Sciatic nerve (tissue), 2 donors: ENCODE data around the gene PIK3AP1. TPM values are rescaled to one million over a fixed set of nuclear protein-coding genes. Genes with fewer than 3 reads are reported as not detected.
A peak's percentile ranks its signal among the peaks of the same experiment; 100 is the strongest.
"Not testable (repeated sequence)": the region's sequence is repeated elsewhere in the genome, so short reads cannot be mapped to it uniquely, and the experiment has no call there.

ENCODE experiments used
- ATAC-seq: fragments of 200-7000 bp; cut with Tn5 transposase; one replicate; pipeline ENCODE4 v1.9.1; 2020; ENCODE audit warnings: mild to moderate bottlenecking, moderate library complexity
- DNase-seq: peaks from one replicate; pipeline ENCODE4 v3.0.0-alpha.2; 2020; ENCODE audit warnings: low spot score
- intact Hi-C: fragments of 100-400 bp; cut with DNase I; formaldehyde crosslinking; loops from one replicate; pipeline ENCODE4 v1.14.2; 2022
- total RNA-seq: library from RNA; stranded (reverse); fragmentation: NEBNext Ultra II Directional; extraction: Animal tissue kit (Norgen Biotek cat#: 25700); gene quantifications from one replicate; pipeline ENCODE4 v1.2.1, GENCODE V29; 2021
- donor health status: DM: no; HTN: no; CAD: no.
- donor health status: DM: no; HTN: no; CAD: no.

The PIK3AP1 gene, protein sequence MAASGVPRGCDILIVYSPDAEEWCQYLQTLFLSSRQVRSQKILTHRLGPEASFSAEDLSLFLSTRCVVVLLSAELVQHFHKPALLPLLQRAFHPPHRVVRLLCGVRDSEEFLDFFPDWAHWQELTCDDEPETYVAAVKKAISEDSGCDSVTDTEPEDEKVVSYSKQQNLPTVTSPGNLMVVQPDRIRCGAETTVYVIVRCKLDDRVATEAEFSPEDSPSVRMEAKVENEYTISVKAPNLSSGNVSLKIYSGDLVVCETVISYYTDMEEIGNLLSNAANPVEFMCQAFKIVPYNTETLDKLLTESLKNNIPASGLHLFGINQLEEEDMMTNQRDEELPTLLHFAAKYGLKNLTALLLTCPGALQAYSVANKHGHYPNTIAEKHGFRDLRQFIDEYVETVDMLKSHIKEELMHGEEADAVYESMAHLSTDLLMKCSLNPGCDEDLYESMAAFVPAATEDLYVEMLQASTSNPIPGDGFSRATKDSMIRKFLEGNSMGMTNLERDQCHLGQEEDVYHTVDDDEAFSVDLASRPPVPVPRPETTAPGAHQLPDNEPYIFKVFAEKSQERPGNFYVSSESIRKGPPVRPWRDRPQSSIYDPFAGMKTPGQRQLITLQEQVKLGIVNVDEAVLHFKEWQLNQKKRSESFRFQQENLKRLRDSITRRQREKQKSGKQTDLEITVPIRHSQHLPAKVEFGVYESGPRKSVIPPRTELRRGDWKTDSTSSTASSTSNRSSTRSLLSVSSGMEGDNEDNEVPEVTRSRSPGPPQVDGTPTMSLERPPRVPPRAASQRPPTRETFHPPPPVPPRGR
- 13.8 TPM for total RNA-seq

DNA sequence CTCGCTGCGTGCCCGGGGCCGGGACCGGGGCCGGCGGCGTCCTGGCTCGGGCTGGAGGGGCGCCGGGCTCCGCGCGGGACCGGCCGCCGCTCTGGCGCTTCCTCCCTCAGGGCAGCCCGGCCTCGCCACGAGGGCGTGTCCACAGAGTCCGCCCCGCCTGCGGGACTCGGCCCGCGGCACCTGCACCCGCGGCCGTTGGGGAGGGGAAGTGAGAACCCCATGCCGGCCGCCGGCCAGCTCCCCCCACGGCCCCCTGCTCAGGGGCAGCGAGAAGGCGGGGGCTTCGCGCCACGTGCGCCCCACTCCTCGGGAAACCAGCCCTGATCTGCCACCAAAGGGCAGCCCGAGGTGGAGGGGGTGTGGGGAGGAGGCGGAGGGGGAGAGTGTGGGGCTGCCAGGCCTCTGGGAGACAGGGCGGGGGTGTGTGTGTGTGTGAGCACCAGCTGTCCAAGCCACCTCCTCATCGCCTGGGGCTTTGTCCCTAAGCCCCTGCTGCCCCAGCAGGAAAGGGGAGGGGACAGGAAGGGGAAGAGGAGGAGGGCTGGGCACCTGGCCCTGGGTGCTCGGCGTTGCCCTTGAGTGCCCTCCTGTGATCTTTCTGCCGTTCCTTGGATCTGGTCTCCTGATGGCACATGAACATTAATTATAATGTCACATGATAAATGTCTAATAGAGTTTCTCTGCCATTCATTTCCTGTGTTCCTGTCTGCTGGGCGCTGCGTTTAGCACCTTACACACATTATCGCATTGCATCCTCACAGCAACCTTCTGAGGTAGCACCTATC lies at the start of gene PIK3AP1:
PIK3AP1 (minus strand) TSS at position 93 of the 785 bp plus-strand sequence. CDS start 120 bp downstream, outside the sequence.
- ATAC-seq (peak; percentile 67), DNase-seq (no peak)
- intact Hi-C loops = no loop called here

DNA sequence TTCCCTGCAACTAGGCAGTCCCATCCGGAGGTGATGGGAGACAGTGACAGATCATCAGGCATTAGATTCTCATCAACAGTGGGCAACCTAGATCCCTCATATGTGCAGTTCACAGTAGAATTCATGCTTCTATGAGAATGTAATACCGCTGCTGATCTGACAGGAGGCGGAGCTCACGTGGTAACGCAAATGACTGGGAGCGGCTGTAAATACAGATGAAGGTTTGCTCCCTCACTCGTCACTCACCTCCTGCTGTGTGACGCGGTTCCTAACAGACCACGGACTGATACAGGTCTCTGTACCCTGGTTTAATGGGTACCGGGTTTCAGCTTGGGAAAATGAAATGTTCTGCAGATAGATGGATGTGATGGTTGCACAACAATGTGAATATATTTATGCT lies 47.8 kb upstream of the PIK3AP1 start:
- intact Hi-C loops = no loop called here
- DNase-seq (no peak), ATAC-seq (no peak)

DNA sequence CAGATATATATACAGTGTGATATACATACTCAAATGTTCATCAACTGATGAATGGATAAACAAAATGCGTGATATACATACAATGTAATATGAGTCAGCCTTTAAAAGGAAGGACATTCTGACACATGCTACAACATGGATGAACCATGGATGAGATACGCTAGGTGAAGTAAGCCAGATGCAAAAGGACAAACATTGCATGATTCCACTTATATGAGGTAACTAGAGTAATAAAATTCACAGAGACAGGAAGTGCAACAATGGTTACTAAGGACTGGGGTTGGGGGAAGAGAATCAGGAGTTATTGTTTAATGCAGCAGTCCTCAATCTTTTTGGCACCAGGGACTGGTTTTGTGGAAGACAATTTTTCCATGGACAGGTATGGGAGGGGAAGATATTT lies 47.3 kb upstream of the PIK3AP1 start:
- intact Hi-C loops = no loop called here
- no peak for ATAC-seq
- DNase-seq = no peak

DNA sequence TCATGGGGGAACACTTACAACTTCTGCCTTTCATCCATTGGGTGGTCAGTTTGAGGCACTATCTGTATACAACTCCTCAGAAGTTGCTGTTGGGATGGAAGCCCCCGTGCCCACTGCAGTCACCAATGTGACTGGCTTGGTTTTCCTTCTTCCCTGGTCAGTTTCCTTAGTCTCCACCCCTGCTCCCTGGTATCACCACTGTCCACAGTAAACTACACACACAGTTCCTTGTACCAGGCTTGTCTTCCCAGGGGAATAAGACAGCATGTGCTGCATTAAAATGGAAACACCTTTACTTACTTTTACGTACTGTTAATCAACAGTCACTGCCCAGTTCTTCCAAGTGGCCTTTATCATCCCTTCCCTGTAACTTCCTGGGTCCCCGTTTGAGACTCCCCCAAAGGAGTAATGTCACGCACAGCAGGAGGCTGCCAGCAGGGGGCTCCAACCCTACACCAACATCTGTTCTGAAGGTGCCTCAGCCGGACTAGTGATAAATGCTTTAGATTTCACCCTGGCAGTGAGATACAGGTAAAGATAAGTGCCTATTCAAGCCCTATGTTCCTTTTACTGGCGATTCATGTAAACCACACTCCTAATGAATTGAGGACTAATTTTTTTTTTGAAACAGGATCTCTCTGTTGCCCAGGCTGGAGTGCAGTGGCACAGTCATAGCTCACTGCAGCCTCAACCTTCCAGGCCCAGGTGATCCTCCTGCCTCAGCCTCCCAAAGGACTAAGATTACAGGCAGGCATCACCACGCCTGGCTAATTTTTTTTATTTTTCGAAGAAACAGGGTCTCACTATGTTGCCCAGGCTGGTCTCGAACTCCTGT lies 45.3 kb upstream of the PIK3AP1 start:
- intact Hi-C loops = no loop called here

DNA sequence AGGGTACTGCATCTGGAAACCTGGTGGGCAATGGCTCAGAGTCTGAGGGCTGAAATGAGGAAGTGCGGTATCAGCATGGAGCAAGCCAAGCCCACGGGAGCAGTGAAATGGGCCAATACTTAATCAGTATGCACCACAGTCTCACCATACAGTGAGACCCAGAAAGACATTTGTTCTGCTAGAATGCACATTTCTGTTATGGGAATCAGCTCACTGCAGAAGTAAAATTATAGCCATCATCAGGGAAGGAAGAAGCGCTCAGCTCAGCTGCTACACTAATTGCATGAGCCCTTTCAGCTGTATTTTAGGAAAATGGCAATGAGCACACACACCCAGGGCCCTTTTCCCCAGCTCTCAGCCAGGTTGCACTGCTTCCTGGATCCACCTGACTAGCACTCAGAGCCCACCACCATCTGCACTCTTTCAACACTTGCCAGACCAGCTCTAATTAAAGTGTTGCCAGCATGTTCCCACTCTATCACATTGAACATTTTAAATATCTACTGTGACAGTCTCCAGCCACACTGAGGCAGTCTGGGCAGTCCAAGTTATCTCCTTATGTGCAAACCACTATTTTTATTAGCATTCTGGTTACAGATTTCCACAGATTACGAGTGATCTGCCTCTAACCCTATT lies 44.2 kb upstream of the PIK3AP1 start:
- no peak for DNase-seq
- ATAC-seq = no peak
- intact Hi-C loops = no loop called here

More for the DNA sequence above, 45.3 kb upstream of the PIK3AP1 start:
- ATAC-seq (peak; percentile 50), DNase-seq (peak; percentile 75)

DNA sequence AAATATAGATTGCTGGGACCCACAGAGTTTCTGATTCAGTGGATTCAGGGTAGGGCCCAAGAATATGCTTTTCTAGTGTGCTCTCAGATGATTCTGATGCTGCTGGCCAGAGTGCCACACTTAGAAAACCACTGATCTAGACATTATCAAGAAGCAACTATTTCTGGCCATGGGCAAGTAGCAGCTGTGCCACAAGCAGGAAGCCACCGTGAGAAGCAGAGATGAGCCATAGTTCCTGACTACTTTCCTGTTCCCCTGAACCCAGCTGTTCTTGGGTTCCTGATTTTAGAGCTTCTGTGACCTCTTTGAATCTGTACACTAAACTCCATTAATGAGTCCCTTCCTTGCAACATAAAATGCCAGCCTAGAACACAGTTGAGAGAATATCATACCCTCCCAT lies 38.1 kb upstream of the PIK3AP1 start:
- intact Hi-C loops = no loop called here
- ATAC-seq (peak; percentile 70), DNase-seq (no peak)

DNA sequence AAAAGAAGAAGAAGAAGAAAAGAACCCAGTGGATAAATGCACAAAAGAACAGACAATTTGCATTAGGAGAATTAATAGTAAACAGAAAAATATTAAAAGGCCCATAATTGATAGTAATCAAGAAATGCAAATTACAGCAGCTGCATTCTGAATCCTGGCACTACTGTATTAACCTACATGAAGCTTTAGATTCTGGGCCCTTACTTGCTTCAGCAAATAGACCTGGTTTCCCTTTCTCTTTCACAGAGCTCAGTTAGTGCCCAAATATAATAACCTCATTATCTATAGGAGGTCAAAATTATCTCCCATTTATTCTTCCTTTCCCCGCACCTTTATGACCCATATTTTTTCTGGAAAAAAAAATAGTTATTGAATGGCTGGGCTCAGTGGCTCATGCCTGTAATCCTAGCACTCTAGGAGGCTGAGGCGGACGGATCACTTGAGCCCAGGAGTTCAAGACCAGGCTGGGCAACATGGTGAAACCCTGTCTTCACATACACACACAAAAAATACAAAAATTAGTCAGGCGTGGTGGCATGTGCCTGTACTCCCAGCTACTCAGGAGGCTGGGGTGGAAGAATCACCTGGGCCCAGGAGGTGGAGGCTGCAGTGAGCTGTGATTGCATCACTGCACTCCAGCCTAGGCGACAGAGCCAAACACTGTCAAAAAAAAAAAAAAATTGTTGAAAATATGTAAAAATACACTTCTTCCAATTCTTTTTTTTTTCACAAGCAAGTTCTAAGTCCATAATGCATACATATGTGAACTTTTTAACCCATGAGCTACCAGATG lies 36.0 kb upstream of the PIK3AP1 start:
- intact Hi-C loops = no loop called here
- no peak for ATAC-seq
- no peak for DNase-seq

DNA sequence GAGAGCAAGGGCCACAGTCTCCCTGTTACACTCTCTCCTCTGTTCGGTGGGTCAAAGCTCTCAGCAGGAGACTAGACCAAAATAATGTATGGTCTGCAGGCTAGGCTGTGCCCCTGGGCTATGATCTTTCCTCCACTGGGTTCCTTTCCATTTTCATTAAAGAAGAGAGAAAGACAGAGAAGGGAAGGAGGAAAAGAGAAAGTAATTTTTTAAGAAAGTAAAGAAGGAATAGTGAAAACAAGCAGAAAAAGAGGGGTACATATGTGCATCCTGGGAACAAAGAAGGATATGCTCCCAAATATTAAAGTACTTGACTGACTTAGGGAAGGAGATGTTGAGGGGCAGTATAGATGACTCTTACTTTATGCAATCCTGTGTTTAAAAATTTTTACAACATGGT lies 33.6 kb upstream of the PIK3AP1 start:
- DNase-seq (no peak), ATAC-seq (no peak)
- intact Hi-C loops = no loop called here

DNA sequence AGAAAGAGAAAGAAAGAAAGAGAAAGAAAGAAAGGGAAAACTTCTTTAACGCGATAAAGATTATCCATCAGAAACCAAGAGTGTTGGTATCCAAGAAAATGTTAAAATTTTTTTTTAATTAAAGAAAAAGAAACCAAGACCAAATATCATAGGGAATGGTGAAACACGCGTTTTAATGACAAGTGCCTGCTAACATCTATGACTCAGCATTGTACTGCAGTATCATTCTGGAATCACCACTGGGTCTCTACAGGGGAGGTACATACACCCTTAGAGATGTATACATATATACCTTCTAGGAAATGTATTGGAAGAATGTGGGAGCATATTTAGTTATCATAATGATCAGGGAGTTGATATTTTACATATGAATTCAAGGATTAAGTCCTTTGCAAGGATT lies 32.1 kb upstream of the PIK3AP1 start:
- intact Hi-C loops = no loop called here
- no peak for DNase-seq
- no peak for ATAC-seq

DNA sequence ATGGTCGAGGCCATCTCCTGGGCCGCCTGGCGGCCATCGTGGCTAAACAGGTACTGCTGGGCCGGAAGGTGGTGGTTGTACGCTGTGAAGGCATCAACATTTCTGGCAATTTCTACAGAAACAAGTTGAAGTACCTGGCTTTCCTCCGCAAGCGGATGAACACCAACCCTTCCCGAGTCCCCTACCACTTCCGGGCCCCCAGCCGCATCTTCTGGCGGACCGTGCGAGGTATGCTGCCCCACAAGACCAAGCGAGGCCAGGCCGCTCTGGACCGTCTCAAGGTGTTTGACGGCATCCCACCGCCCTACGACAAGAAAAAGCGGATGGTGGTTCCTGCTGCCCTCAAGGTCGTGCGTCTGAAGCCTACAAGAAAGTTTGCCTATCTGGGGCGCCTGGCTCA lies 30.0 kb upstream of the PIK3AP1 start:
- DNase-seq, intact Hi-C loops, ATAC-seq: not testable (repeated sequence)

DNA sequence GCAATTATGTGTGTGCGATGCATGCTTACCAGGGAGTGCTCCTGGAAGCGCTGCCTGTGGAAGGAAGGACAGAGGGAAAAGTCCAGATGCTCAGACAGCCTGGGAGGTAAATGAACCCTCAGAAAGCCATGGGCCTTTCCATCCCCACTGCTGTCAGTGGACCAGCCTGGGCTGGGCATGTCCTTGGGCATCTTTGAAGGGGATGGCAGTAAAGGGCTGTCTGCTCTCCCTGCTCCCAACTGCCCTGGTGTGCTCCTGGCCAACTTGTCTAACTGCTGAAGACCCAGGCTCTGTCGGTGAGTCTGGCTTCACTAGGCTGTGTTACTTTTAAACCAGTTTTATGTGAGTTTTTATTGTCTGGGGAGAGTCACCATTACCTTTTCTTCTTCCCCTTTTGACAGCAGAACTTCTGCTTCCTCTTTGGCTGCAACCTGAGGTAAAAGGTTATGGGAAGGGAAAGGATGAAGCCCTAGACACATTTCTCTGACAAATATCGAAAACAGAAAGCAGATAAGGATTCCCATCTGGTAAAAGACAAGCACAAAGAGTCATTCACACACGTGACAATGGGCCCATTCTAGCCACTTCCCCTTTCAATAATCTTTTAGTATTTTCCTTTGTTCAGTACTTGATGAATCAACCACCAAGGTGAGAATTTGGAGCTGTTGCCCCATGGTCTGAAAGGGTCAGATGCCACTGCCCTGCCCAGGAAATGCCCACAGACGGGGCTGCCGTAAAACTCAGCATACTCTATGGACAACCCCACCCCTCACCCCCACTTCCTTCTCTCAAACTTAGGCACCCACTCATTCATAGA lies 27.6 kb upstream of the PIK3AP1 start:
- intact Hi-C loops = no loop called here
- ATAC-seq (peak; percentile 32), DNase-seq (no peak)

DNA sequence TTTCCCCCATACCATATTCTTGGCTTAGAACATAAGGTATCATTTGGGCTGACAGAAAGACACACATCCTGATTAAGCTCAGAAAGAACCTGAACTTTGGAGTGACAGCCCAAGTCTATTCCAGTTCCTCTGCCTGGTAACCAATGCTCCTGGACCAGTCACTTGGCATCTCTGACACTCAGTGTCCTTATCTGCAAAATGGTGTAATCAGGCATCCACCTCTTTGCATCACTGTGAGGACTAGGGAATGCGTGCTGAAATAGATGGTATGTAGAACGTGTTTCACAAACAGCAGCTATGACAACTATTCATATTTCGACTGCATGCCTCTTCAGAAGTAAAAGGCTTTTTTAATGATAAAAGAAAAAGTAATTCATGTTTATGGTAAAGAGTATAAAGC lies 26.2 kb upstream of the PIK3AP1 start:
- no peak for ATAC-seq
- intact Hi-C loops = no loop called here

DNA sequence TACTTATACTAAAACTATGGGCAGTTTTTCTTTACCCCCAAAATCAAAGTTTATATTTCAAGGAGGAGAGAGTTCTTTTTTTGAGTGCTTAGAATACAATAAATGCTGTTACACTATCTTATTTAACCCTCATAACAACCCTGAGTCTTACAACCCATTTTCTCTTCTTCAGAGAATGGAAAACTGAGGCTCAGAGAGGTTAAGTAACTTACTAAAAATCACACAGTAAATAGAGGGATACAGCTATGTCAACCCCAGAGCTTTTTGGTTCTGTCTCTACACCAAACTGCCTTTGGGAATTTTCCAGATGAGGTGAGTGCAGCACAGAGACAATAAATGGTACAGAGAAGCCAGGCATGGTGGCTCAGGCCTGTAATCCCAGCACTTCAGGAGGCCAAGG lies 25.6 kb upstream of the PIK3AP1 start:
- no peak for ATAC-seq
- intact Hi-C loops = no loop called here
- no peak for DNase-seq

More for the DNA sequence above, 26.2 kb upstream of the PIK3AP1 start:
- no peak for DNase-seq

DNA sequence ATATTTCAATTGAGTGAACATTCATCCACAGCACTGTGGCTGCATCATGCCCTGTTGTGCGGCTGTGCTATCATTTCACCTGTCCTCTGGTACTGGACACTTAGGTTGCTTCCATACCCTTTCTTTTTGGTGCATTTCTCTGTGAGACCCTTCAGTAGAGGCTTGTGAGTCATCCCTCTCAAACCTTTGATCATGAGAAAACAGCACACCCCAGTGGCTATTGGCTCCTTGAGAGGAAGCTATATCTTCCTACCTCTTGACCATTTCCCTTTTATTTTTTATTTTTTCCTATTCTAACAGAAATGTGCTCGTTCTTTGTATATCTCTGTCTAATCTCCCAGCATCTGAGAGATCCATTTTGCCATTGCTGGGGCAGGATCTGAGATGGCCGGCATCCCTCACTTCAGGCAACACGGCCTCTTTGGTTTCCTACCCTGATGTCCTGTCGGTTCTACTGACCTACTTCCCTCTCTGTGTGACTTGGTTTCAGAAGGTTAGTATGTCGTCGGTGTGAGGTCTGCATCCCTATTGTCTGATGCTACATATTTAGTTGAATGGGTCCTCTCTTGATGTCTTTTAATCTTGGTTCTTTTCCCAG lies 23.8 kb upstream of the PIK3AP1 start:
- ATAC-seq = no peak
- no peak for DNase-seq
- intact Hi-C loops = no loop called here

DNA sequence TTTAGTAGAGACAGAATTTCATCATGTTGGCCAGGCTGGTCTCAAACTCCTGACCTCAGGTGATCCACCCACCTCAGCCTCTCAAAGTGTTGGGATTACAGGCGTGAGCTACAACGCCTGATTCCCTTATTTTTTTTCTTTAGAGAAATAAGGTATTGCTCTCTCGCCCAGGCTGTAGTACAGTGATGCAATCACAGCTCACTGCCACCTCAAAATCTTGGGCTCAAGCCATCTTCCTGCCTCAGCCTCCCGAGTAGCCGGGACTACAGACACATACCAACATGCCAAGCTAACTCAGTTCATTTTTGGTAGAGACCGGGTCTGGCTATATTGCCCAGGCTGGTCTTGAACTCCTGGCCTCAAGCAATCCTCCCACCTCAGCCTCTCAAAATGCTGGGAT lies 21.2 kb upstream of the PIK3AP1 start:
- intact Hi-C loops, ATAC-seq, DNase-seq: not testable (repeated sequence)

DNA sequence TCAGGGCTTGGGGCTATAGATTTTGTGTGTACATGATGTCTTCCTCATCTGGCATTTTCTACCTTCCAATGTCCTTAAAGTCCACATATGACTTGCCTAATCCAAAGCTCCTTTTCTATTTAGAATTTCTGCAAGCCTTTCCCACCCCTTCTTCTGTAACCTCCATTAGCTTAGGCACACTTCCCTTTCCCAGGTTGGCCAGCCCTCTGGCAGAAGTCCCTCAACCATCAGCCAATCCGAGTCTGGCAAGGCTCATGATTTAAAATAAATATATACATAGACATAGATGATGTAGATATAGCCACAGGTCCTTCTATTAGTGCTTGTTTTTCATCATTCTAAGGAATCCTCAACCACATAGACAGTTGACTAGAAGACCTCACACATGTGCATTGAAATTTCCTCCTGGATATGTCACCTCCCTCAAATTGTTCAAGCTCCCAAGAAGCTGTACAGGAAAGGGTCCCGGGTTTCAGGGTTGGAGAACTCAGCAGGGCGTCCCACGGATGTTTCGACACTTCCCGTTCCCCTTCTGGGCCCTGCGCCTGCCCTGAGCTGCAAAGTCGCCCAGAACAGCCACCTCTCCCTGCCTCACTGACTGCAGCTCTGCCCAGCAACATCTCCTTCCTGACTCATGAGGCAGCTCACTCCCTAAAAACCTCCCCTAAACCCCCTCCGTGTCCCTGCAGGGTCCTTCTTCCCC lies 20.4 kb upstream of the PIK3AP1 start:
- intact Hi-C loops = no loop called here
- peak; percentile 68 for DNase-seq
- ATAC-seq = peak; percentile 88
